Measurements from ENCODE around the gene NOC4L. TPM values are rescaled to one million over a fixed set of nuclear protein-coding genes. Genes with fewer than 3 reads are reported as not detected.
"Not testable (repeated sequence)": the region's sequence is repeated elsewhere in the genome, so short reads cannot be mapped to it uniquely, and the experiment has no call there.

NOC4L gene
- total and polyA plus RNA-seq, 4 donors, result 7.5 to 50.3 (median 11.5) TPM

- H3K27me3 ChIP-seq (ENCODE audit: control insufficient read depth in 1 of 2, insufficient read depth in 2 of 2, low read length in 1 of 2), result no peaks in the 10 kb centered on the region
- intact Hi-C loops (cut with DNase I), result no loop called here
- H3K9me3 ChIP-seq (ENCODE audit: control insufficient read depth, low read length), result no peaks in the 10 kb centered on the region
- peak overlapping the region in 1 of 2 donors; percentile 11 for H3K27ac ChIP-seq (ENCODE audit: low read depth in 1 of 2, low read length in 2 of 2)
- no peaks in the 10 kb centered on the region for H3K36me3 ChIP-seq (ENCODE audit: control insufficient read depth in 1 of 2, insufficient read depth in 2 of 2, low read length in 1 of 2)
- DNase-seq, result no peak
- no peaks in the 10 kb centered on the region for H3K4me1 ChIP-seq (ENCODE audit: control insufficient read depth in 1 of 2, insufficient read depth in 2 of 2, low read length in 2 of 2)
- H3K4me3 ChIP-seq (ENCODE audit: low read length in 2 of 2), result peak overlapping the region in 1 of 2 donors; percentile 19
- ATAC-seq (ENCODE audit: low FRiP score), result peak; percentile 15
- WGBS, 2 donors, result 39 to 42% methylated on average over 56 to 59 of the region's 59 CpGs
Observed at GRCh38 chr12:132190012-132190755, 45.9 kb downstream of the NOC4L start.

GRCh38 chr12:132190834-132191500 lies 46.7 kb downstream of the NOC4L start:
- Histone ChIP-seq H3K27me3 (ENCODE audit: control insufficient read depth in 1 of 2, insufficient read depth in 2 of 2, low read length in 1 of 2) (no peaks in the 10 kb centered on the region), H3K9me3 (ENCODE audit: control insufficient read depth, low read length) (no peaks in the 10 kb centered on the region), H3K36me3 (ENCODE audit: control insufficient read depth in 1 of 2, insufficient read depth in 2 of 2, low read length in 1 of 2) (no peaks in the 10 kb centered on the region), H3K27ac (ENCODE audit: low read depth in 1 of 2, low read length in 2 of 2) (no peak overlapping the region), H3K4me3 (ENCODE audit: low read length in 2 of 2) (no peak overlapping the region), H3K4me1 (ENCODE audit: control insufficient read depth in 1 of 2, insufficient read depth in 2 of 2, low read length in 2 of 2) (no peaks in the 10 kb centered on the region)
- WGBS, 2 donors, result 91 to 92% methylated on average over 30 of the region's 30 CpGs
- no peak for ATAC-seq (ENCODE audit: low FRiP score)
- no peak for DNase-seq
- intact Hi-C loops (cut with DNase I), result no loop called here

- DNase-seq, result no peak
Observed at GRCh38 chr12:132191715-132192553, 47.7 kb downstream of the NOC4L start.

GRCh38 chr12:132194056-132194455 lies 49.8 kb downstream of the NOC4L start:
- Histone ChIP-seq H3K27me3 (ENCODE audit: control insufficient read depth in 1 of 2, insufficient read depth in 2 of 2, low read length in 1 of 2) (no peaks in the 10 kb centered on the region), H3K4me3 (ENCODE audit: low read length in 2 of 2) (no peak overlapping the region), H3K9me3 (ENCODE audit: control insufficient read depth, low read length) (no peaks in the 10 kb centered on the region), H3K27ac (ENCODE audit: low read depth in 1 of 2, low read length in 2 of 2) (no peak overlapping the region), H3K36me3 (ENCODE audit: control insufficient read depth in 1 of 2, insufficient read depth in 2 of 2, low read length in 1 of 2) (no peaks in the 10 kb centered on the region), H3K4me1 (ENCODE audit: control insufficient read depth in 1 of 2, insufficient read depth in 2 of 2, low read length in 2 of 2) (no peaks in the 10 kb centered on the region)
- intact Hi-C loops (cut with DNase I), result no loop called here
- no peak for ATAC-seq (ENCODE audit: low FRiP score)
- WGBS, 2 donors, result 45 to 47% methylated on average over 10 of the region's 10 CpGs
- no peak for DNase-seq

More at GRCh38 chr12:132191715-132192553, 47.7 kb downstream of the NOC4L start:
- no peaks in the 10 kb centered on the region for H3K9me3 ChIP-seq (ENCODE audit: control insufficient read depth, low read length)
- 63 to 75% methylated on average over 31 of the region's 31 CpGs for WGBS, 2 donors
- no peaks in the 10 kb centered on the region for H3K4me1 ChIP-seq (ENCODE audit: control insufficient read depth in 1 of 2, insufficient read depth in 2 of 2, low read length in 2 of 2)
- H3K4me3 ChIP-seq (ENCODE audit: low read length in 2 of 2), result no peak overlapping the region
- H3K27ac ChIP-seq (ENCODE audit: low read depth in 1 of 2, low read length in 2 of 2), result no peak overlapping the region
- no peaks in the 10 kb centered on the region for H3K36me3 ChIP-seq (ENCODE audit: control insufficient read depth in 1 of 2, insufficient read depth in 2 of 2, low read length in 1 of 2)
- no peaks in the 10 kb centered on the region for H3K27me3 ChIP-seq (ENCODE audit: control insufficient read depth in 1 of 2, insufficient read depth in 2 of 2, low read length in 1 of 2)
- intact Hi-C loops (cut with DNase I), result no loop called here
- no peak for ATAC-seq (ENCODE audit: low FRiP score)

GRCh38 chr12:132194556-132194955 lies 50.3 kb downstream of the NOC4L start:
- DNase-seq, result no peak
- 81 to 83% methylated on average over 8 of the region's 8 CpGs for WGBS, 2 donors

GRCh38 chr12:132195242-132195641 lies 51.0 kb downstream of the NOC4L start:
- 72% methylated on average over 10 to 12 of the region's 12 CpGs for WGBS, 2 donors
- not testable (repeated sequence) for DNase-seq; H3K4me1 ChIP-seq (ENCODE audit: control insufficient read depth in 1 of 2, insufficient read depth in 2 of 2, low read length in 2 of 2)

More at GRCh38 chr12:132194556-132194955, 50.3 kb downstream of the NOC4L start:
- H3K9me3 ChIP-seq (ENCODE audit: control insufficient read depth, low read length), result no peaks in the 10 kb centered on the region
- no peak overlapping the region for H3K4me3 ChIP-seq (ENCODE audit: low read length in 2 of 2)
- H3K4me1 ChIP-seq (ENCODE audit: control insufficient read depth in 1 of 2, insufficient read depth in 2 of 2, low read length in 2 of 2), result no peaks in the 10 kb centered on the region
- H3K27ac ChIP-seq (ENCODE audit: low read depth in 1 of 2, low read length in 2 of 2), result no peak overlapping the region
- H3K36me3 ChIP-seq (ENCODE audit: control insufficient read depth in 1 of 2, insufficient read depth in 2 of 2, low read length in 1 of 2), result no peaks in the 10 kb centered on the region
- H3K27me3 ChIP-seq (ENCODE audit: control insufficient read depth in 1 of 2, insufficient read depth in 2 of 2, low read length in 1 of 2), result no peaks in the 10 kb centered on the region
- ATAC-seq (ENCODE audit: low FRiP score), result no peak
- intact Hi-C loops (cut with DNase I), result no loop called here

GRCh38 chr12:132196038-132196872 lies 52.0 kb downstream of the NOC4L start:
- Histone ChIP-seq H3K27me3 (ENCODE audit: control insufficient read depth in 1 of 2, insufficient read depth in 2 of 2, low read length in 1 of 2) (no peaks in the 10 kb centered on the region), H3K27ac (ENCODE audit: low read depth in 1 of 2, low read length in 2 of 2) (no peak overlapping the region), H3K4me3 (ENCODE audit: low read length in 2 of 2) (no peak overlapping the region), H3K36me3 (ENCODE audit: control insufficient read depth in 1 of 2, insufficient read depth in 2 of 2, low read length in 1 of 2) (no peaks in the 10 kb centered on the region), H3K9me3 (ENCODE audit: control insufficient read depth, low read length) (no peaks in the 10 kb centered on the region), H3K4me1 (ENCODE audit: control insufficient read depth in 1 of 2, insufficient read depth in 2 of 2, low read length in 2 of 2) (no peaks in the 10 kb centered on the region)
- WGBS, 2 donors, result 78 to 79% methylated on average over 29 to 32 of the region's 32 CpGs
- no peak for DNase-seq
- intact Hi-C loops (cut with DNase I), result no loop called here
- no peak for ATAC-seq (ENCODE audit: low FRiP score)

More at GRCh38 chr12:132195242-132195641, 51.0 kb downstream of the NOC4L start:
- H3K27me3 ChIP-seq (ENCODE audit: control insufficient read depth in 1 of 2, insufficient read depth in 2 of 2, low read length in 1 of 2); H3K4me3 ChIP-seq (ENCODE audit: low read length in 2 of 2); H3K9me3 ChIP-seq (ENCODE audit: control insufficient read depth, low read length); H3K27ac ChIP-seq (ENCODE audit: low read depth in 1 of 2, low read length in 2 of 2); H3K36me3 ChIP-seq (ENCODE audit: control insufficient read depth in 1 of 2, insufficient read depth in 2 of 2, low read length in 1 of 2); ATAC-seq (ENCODE audit: low FRiP score); intact Hi-C loops (cut with DNase I): not testable (repeated sequence)

- Histone ChIP-seq H3K27ac (ENCODE audit: low read depth in 1 of 2, low read length in 2 of 2) (no peak overlapping the region), H3K36me3 (ENCODE audit: control insufficient read depth in 1 of 2, insufficient read depth in 2 of 2, low read length in 1 of 2) (no peaks in the 10 kb centered on the region), H3K4me1 (ENCODE audit: control insufficient read depth in 1 of 2, insufficient read depth in 2 of 2, low read length in 2 of 2) (no peaks in the 10 kb centered on the region), H3K4me3 (ENCODE audit: low read length in 2 of 2) (no peak overlapping the region), H3K9me3 (ENCODE audit: control insufficient read depth, low read length) (no peaks in the 10 kb centered on the region), H3K27me3 (ENCODE audit: control insufficient read depth in 1 of 2, insufficient read depth in 2 of 2, low read length in 1 of 2) (no peaks in the 10 kb centered on the region)
- WGBS, 2 donors, result 86 to 91% methylated on average over 22 of the region's 22 CpGs
- no peak for DNase-seq
- intact Hi-C loops (cut with DNase I), result no loop called here
- no peak for ATAC-seq (ENCODE audit: low FRiP score)
Observed at GRCh38 chr12:132196873-132197390, 52.7 kb downstream of the NOC4L start.
